HG03571 (cell line): ENCODE data around the gene KREMEN2.

Source experiments
- ATAC-seq: cut with Tn5 transposase; IDR thresholded peaks from one replicate; pipeline ENCODE4 v1.9.1; 2021; ENCODE audit not compliant: unreplicated experiment

The KREMEN2 gene

DNA sequence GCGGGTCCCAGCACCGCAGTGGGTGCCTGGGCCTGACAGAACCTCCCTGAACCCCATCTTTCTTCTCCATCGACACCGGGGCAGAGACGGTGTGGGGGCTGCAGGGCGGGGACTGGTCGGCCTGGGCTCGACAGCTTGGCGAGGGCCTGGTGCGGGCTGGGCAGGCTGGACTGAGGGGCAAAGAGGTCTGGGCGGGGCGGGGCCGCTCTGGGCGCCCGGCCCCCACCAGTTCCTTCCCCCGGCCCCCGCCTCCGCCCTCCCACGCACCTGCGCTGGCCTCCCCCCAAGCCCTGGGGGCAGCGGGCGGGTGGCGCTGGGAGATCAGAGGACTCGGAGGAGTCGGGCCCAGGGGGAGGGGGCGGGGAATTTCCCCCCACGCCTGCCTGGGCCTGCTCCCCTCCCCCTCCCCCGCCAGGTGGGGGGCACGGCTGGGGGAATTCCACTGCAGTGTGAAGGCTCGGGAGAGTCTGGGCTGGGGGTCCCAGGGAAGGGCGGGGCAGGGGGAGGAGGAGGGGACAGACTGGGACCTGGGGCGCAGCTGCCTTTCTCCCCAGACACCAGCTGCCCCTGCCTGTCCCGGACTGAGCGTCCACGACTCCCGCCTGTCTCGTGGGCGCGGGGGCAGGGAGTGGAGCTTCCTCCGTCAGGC is 877 bp upstream of the KREMEN2 start:
- ATAC-seq, result no peak

DNA sequence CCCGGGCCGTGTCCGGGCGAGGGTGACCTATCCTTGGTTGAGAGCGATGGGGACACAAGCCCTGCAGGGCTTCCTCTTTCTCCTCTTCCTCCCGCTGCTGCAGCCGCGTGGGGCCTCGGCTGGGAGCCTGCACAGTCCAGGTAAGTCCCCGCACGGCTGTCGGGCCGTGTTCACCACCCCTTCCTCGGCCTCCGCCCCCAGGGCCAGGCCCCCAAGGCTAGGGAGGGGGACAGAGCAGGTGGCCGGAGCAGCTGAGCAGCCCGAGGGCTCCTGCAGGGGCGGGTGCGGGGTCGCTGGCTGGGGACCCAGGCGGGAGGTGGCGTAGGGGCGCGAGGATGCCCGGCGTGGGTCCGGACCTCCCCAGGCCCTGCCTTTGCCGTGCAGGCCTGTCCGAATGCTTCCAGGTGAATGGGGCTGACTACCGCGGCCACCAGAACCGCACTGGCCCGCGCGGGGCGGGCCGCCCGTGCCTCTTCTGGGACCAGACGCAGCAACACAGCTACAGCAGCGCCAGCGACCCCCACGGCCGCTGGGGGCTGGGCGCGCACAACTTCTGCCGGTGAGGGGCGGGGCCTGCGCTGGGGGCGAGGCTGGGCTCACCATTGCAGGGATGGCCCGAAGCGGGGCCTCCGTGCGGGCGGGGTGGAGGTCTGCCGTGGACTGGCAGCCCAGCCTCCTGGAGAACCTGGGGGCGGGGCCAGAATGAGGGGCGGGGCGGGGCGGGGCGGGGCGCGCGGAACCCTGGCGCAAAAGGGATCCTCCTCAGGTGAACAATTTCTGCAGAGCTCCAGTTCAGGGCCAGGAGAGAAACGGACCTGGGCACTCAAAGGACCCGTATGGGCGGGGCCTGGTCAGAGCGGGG is 631 bp downstream of the KREMEN2 start:
- no peak for ATAC-seq

DNA sequence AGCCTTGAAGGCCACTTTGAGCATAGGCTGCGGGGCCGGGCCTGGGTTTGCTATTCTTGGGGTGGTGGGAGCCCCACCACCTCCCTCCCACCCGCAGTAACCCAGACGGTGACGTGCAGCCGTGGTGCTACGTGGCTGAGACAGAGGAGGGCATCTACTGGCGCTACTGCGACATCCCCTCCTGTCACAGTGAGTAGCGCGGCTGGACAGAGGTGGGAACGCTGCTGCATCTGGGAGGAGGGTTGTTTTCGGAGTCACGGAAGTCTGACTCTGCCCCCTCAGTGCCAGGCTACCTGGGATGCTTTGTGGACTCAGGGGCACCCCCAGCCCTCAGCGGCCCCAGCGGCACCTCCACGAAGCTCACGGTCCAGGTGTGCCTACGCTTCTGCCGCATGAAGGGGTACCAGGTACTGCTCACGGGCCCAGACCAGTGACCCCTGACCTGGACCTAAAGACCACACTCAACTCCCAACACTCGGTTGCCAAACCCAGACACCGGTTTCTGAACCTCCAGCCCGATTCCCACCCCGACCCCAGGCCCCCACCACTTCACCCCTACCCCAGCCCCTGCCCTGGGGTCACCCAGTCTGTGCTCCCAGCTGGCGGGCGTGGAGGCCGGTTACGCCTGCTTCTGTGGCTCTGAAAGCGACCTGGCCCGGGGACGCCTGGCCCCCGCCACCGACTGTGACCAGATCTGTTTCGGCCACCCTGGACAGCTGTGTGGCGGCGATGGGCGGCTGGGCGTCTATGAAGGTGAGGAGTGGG is 2.1 kb downstream of the KREMEN2 start:
- no peak for ATAC-seq

DNA sequence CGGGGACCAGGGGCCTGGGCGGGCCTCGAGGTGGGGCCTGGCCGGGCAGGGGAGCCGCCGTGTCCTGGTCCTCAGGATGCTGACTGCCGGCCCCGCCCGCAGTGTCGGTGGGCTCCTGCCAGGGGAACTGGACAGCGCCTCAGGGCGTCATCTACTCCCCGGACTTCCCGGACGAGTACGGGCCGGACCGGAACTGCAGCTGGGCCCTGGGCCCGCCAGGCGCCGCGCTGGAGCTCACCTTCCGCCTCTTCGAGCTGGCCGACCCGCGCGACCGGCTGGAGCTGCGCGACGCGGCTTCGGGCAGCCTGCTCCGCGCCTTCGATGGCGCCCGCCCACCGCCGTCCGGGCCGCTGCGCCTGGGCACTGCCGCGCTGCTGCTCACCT is 2.7 kb downstream of the KREMEN2 start:
- ATAC-seq, result no peak

DNA sequence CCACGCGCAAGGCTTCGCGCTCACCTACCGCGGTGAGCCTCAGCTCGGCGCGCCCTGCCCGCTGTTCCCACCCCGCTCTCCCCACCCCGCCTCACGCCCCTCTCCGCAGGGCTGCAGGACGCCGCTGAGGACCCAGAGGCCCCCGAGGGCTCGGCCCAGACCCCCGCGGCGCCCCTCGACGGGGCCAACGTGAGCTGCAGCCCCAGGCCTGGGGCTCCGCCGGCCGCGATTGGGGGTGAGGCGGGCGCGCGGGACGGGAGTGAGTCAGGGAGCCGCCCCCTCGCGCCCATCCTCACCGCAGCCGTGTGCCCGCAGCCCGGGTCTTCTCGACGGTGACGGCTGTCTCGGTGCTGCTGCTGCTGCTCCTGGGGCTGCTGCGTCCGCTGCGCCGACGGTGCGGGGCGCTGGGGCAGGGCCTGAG is 3.1 kb downstream of the KREMEN2 start:
- ATAC-seq, result no peak

DNA sequence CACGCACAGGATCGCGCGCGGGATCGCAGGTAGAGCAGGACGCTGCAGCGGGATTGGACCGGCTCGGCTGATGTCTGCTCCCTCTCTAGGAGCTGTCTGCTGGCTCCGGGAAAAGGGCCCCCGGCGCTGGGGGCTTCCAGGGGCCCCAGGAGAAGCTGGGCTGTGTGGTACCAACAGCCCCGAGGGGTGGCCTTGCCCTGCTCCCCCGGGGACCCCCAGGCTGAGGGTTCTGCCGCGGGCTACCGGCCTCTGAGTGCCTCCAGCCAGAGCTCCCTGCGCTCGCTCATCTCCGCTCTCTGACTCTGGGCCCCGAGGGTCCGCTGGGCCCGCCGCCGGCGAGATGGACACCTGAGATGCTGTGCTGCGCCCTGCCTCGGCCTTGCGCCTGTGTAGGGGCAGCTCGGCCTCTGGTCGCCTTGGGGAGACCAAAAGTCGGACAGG is 3.7 kb downstream of the KREMEN2 start:
- ATAC-seq, result no peak

DNA sequence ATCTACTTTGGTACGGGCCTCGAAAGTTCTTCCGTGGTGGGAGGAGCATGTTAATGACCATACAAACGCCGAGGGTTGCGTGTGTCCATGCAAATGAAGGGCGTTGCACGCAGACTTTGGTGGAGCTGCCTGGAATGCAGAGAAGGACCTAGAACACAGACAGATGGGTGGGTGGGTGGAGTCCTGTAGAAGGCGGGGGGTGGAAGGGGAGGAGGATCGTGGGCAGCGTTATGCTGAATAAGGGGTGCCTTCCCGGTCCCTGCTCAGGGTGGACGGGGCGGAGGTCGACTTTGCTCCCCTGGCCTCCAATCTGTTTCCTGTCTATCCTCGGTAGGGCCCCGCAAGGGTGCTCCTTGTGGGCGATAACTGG is 4.3 kb downstream of the KREMEN2 start:
- ATAC-seq, result no peak

DNA sequence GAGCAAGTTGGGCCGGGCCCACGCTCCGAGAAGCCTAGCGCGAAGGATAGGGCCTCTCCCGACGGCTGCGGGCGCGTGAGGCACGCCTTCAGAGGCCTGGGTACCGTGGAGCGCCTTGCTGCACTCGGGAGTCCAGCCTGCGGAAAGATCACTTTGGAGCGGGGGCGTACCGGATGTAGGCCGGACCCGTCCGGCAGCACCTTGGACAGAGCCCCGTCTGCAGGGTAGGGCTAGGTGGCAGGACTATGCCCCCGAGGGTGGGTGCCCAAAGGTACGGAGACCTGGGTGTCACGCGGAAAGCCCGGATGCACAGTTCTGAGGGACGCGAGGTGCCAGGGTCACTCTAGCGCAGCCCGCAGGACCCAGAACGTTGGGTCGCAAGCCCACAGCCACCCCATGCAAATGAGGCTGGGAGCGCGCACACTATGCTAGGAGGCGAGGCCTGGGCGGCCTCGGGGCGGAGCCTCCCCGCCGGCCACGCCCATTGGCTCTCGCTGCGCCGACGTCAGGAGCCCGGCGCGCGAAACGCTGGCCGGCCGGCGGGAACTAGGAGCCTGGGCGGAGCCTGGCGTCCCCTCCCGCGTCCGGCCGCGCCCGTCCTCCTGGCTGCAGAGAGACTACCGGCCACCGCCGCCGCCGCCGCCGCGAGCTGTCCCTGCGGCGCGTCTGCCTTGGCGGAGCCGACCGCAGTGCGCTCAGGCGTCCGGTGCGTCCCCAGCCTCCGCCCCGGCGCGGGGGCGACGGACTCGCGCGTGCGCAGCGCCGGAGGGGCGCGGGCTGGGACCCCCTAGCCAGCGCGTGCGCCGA is 4.9 kb downstream of the KREMEN2 start, which contains the start of gene PAQR4:
Gene PAQR4, plus strand, starts transcription at position 611 of the 807 bp plus-strand sequence. CDS start 327 bp downstream, outside the sequence.
- peak; percentile 65 for ATAC-seq

DNA sequence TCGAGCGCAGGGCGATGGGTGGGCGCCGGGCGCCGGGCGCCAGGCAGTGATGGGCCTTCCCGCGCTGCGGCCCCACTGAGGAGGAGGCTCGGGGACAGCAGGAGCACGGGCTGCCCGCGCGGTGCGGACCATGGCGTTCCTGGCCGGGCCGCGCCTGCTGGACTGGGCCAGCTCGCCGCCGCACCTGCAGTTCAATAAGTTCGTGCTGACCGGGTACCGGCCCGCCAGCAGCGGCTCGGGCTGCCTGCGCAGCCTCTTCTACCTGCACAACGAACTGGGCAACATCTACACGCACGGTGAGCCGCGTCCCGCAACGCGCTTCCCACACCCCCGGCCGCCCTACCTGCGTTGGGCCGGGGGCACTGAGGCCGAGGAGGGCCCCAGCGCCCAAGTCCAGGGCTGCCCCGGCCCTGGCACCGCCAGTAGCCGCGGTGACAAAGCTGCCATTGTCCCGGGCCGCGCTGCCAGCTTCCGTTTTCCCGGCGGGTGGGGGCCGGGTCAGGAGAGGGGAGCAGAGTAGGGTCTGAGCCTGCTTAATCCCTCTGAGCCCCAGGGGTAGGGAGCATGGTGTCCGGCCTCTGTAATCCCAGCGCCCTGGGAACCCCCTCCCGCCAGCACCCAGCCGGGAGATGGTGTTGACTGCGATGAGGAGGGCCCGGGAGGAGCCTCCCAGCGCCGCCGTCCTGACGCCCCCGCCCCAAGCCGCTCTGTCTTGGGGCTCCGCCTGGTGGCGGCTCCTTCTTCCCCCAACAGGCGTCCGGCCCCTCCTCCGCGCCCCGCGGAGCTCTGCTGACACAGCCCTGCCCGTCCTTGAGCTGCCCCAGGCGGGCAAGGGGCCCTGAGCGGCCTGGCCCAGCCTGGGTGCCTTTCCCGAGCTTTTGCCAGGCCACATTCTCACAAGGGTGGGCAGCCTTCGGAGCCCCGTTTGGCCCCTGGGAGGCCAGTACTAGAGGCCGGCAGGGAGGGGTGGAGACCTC is 5.8 kb downstream of the KREMEN2 start:
- peak; percentile 32 for ATAC-seq

DNA sequence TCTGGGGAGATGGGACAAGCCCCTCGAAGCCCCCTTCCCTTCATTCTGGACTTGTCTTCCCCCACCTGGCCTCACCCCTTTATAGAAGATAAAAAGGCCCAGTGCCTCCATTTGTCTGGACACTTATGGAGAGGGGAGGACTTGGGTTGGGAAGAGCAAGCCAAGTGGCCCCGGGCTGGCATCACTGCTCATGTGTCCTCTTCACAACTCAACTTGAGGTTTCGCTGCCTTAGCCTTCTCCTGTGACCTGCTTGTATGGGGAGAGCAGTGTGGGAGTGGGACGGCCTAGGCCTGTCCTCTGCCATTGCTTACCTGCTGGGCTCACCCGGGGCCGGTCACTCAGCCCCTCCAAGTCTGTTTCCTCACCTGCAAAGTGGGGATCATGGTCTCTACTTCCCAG is 6.5 kb downstream of the KREMEN2 start:
- no peak for ATAC-seq

DNA sequence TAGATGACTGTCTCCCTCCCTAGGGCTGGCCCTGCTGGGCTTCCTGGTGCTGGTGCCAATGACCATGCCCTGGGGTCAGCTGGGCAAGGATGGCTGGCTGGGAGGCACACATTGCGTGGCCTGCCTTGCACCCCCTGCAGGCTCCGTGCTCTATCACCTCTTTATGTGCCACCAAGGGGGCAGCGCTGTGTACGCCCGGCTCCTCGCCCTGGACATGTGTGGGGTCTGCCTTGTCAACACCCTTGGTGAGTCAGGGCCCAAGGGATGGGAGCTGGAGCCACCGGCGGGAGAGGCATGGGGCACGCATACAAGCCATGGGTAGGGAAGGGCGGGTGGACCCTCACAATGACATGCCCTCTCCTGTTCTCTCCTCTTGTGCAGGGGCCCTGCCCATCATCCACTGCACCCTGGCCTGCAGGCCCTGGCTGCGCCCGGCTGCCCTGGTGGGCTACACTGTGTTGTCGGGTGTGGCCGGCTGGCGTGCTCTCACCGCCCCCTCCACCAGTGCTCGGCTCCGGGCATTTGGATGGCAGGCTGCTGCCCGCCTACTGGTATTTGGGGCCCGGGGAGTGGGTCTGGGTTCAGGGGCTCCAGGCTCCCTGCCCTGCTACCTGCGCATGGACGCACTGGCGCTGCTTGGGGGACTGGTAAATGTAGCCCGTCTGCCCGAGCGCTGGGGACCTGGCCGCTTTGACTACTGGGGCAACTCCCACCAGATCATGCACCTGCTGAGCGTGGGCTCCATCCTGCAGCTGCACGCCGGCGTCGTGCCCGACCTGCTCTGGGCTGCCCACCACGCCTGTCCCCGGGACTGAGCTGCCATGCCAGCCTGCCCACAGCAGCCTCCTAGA is 7.3 kb downstream of the KREMEN2 start:
- ATAC-seq, result no peak

DNA sequence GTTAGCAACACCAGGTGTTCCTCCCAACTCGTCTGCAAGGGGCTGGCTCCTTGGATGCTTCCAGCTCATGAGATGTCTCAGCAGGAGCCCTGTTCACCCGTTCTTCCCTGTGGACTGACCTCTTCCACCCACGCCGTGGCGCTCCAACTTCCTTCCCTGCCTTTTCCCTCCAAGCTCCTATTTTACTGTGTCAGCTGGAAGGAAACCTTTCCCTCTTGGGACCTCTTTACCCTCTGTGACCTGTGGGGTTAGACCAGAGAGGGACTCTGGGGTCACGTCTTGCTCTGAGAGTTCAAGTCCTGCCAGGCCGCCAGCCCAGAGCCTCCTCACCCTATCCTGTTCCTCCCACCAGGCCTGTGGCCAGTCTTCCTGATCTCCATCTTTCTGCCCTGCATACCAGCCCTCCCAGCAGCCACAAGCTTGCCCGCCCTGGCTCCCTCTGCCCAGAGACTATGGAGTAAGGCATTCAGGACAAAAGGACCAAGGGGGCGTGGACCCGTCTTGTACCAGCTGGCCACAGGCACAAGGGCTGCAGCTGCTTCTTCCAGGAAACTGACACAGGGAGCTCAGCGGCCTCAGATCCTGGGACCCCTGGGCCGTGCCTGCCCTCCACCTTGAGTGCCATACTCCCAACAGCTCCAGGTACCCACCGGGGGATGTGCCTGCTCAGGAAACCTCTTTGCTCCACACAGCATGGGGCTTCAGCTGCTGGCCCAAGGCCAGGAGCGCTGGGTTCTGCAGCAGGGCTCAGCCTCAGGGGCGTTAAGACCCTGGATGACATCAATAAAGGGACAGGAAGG is 8.1 kb downstream of the KREMEN2 start:
- ATAC-seq, result no peak

DNA sequence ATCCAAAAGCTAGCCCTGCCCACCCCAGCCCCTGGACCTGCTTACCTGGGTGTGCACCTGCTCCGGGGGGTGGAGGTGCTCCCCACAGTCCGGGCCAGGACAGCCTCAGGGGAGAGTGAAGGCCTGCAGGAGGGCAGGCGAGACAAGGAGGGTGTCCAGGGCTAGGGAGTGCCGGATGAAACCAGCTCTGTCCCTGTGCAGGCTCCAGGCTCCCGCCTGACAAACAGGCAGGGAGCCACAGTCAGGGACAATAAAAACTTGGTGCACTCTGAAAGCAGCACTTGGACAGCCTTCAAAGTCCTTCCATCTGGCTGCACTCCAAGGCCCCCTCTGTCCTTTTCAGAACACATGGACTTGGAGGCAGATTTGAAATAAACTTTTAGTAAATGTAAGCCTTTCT is 9.0 kb downstream of the KREMEN2 start:
- ATAC-seq, result no peak

DNA sequence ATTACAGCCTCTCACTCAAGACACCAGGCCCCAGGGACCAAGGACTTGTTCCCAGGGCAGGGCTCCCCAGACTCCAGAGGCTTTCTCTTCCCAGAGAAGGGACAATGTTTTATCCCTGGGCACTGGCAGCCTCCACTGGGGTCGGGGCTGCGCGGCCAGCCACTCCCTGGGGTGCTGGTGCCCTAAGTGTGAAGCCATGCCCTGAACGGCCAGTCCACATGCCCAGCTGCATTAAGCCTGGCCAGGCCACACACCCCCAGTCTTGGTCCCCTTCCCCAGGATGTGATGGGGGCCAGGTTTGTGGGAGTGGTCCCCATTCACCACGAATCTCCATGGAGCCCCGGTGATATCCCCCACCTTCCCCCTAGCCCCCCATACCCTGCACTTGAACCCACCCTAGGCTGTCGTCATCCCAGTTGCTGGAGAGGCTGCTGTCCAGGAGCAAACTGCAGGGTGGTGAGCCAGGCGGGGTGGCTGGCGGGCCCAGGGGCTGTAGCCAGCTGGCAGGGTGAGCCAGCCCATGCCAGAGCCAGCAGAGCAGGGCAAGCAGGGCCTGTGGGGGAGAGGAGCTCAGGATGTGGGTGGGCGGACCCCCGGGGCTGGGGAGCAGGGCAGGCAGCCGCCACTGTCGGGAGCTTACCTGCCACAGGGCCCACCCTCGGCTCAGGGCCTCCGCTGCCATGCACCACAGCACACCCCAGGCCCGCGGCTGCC is 9.7 kb downstream of the KREMEN2 start:
- ATAC-seq, result no peak

DNA sequence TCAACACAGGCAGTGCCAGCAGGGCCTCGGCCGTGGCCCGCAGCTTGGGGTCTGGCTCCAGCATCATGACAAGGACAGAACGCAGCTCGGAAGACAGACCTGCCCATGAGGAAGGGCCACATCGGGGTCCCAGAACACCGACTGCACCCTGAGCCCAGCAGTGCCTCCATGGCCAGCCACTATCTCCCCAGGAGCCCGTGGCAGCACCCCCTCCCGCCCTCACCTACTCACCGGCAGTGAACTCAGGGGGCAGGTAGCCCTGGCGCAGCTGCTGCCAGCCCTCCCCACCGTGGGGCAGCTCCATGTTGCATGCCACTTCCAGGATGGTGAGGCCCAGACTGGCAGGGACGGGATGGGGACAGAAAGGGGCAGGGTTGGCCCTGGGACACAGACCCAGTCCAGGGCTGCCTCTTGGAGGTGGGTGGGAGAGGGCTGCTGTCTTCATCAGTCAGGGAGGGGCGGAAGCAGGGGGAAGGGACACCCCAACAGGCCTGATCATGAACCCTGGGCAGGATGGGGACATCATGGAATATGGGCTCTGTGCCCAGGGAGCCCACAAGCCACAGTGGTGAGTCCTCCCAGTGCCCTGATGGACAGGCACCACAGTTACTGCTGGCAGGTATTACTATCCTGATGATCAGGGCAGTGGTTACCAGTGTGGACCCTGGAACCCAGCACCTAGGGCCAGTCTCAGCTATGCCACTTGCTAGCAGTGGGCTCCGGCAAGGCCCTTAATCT is 10.4 kb downstream of the KREMEN2 start:
- ATAC-seq, result no peak

DNA sequence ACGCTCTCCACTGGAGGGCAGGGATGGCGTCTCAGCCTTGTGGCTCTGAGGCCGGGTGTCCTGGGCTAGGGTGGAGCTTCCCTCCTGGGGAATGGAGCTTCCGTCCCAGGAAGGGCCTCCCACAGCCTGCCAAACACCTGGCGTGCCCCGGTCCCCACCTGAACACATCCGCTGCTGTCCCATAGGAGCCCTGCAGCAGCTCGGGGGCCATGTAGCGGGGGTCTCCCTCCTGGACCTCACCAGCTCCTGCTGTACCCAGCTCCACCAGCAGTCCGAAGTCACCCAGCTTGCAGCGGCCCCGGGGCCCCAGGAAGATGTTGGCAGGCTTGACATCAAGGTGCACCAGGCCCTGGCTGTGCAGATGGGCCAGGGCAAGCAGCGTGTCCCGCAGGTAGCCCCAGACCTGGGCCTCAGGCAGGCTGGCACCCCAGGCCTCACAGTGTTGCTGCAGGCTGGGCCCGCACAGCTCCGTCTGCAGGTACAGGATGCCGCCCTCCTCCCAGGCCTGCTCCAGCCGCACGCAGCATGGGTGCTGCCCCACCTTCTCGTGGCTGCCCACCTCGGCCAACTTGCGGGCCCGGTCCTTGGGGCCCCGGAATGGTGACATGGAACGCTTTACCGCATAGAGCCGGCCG is 11.2 kb downstream of the KREMEN2 start:
- ATAC-seq, result no peak
